K562 (cell line): ENCODE data around the gene TLE3. TPM values are rescaled to one million over a fixed set of nuclear protein-coding genes. Genes with fewer than 3 reads are reported as not detected.
A peak's percentile ranks its signal among the peaks of the same experiment; 100 is the strongest.

Source experiments
- CHD2 ChIP-seq: IDR thresholded peaks from 2 replicates; pipeline ENCODE4 v1.6.1; 2011; ENCODE audit warnings: low read depth, low read length
- NCOR1 ChIP-seq: fragments of 450-650 bp; IDR thresholded peaks from 2 replicates; pipeline ENCODE4 v1.6.1; 2016; ENCODE audit warnings: mild to moderate bottlenecking, moderate library complexity
- PHF8 ChIP-seq: fragments of 200-600 bp; sonication (generic); IDR thresholded peaks from 2 replicates; pipeline ENCODE4 v1.6.1; 2012; ENCODE audit warnings: mixed run types, mild to moderate bottlenecking, inconsistent platforms, low read length, moderate library complexity, borderline replicate concordance
- RBM34 ChIP-seq: fragments of 200-400 bp; formaldehyde crosslinking; IDR thresholded peaks from 2 replicates; pipeline ENCODE4 v1.6.1; 2018; ENCODE audit warnings: low read length, borderline replicate concordance; ENCODE audit not compliant: insufficient read depth
- SMC3 ChIP-seq: conservative IDR thresholded peaks from 2 replicates; pipeline ENCODE4 v1.6.1; 2011; ENCODE audit warnings: low read depth, low read length, improper control_type of control experiment; ENCODE audit not compliant: insufficient read depth
- TAF1 ChIP-seq: IDR thresholded peaks from 2 replicates; pipeline ENCODE4 v1.6.1; 2011; ENCODE audit warnings: mild to moderate bottlenecking, low read length, moderate library complexity; ENCODE audit not compliant: insufficient read depth, control insufficient read depth, severe bottlenecking; ENCODE audit errors: extremely low read depth
- YY1 ChIP-seq, 3 experiments: IDR thresholded peaks; 2 replicates each; pipeline ENCODE4 v1.6.1; 2011; ENCODE audit warnings: low read length in 2 of 3, mild to moderate bottlenecking in 2 of 3, moderate library complexity in 2 of 3, borderline replicate concordance in 1 of 3, control low read depth in 1 of 3, low read depth in 1 of 3; ENCODE audit not compliant: insufficient read depth in 3 of 3, insufficient replicate concordance in 2 of 3, control insufficient read depth in 1 of 3, insufficient read length in 1 of 3; ENCODE audit errors: extremely low read depth in 1 of 3
- ZNF140 ChIP-seq: fragments of 250-450 bp; sonication (Bioruptor Pico); IDR thresholded peaks from 2 replicates; pipeline ENCODE4 v1.8.0; 2021; ENCODE audit warnings: moderate library complexity, mild to moderate bottlenecking, inconsistent platforms
- ZNF253 ChIP-seq: fragments of 250-450 bp; sonication (Bioruptor Pico); conservative IDR thresholded peaks from 2 replicates; pipeline ENCODE4 v1.6.1; 2021; ENCODE audit warnings: mild to moderate bottlenecking
- polyA plus RNA-seq, 8 experiments: library from polyadenylated mRNA; depleted of rRNA in 4 of 8; stranded (reverse) in 5 of 8; unstranded in 3 of 8; fragments of >200 nt; fragmentation: Nextera tagmentation in 2 of 8; fragmentation: Illumina TruSeq in 1 of 8; extraction: Ambion mirVana in 2 of 8; extraction: Trizol in 1 of 8; gene quantifications; 2 replicates each; pipeline versions ENCODE4 v1.2.1 to v1.2.3, GENCODE V29; 2011 to 2014; ENCODE audit warnings: inconsistent platforms in 1 of 8, missing spikeins in 1 of 8
- total RNA-seq, 7 experiments: library from RNA; depleted of rRNA in 6 of 7; stranded (reverse); fragments of >200 nt in 6 of 7; fragmentation: Illumina TruSeq in 2 of 7; extraction: Trizol in 2 of 7; gene quantifications; 2 replicates each; pipeline versions ENCODE4 v1.2.1 to v1.2.3, GENCODE V29; 2011 to 2021; ENCODE audit warnings: low replicate concordance in 1 of 7
- TF ChIP-seq, protein P1 (sequence below): fragments of 250-450 bp; sonication (Bioruptor Pico); IDR thresholded peaks from 2 replicates; pipeline ENCODE4 v1.5.1; 2021; ENCODE audit warnings: mild to moderate bottlenecking
- TF ChIP-seq, protein P2 (sequence below): sonication (generic); formaldehyde crosslinking; IDR thresholded peaks from 2 replicates; pipeline ENCODE4 v1.8.0; 2022; ENCODE audit warnings: mild to moderate bottlenecking, missing genetic modification reagents
- TF ChIP-seq, protein P3 (sequence below): fragments of 250-450 bp; sonication (Bioruptor Pico); IDR thresholded peaks from 2 replicates; pipeline ENCODE4 v1.8.0; 2021; ENCODE audit warnings: moderate library complexity, mild to moderate bottlenecking, inconsistent platforms
- TF ChIP-seq, protein P4 (sequence below): sonication (generic); formaldehyde crosslinking; IDR thresholded peaks from 2 replicates; pipeline ENCODE4 v1.8.0; 2023; ENCODE audit warnings: missing genetic modification reagents, mild to moderate bottlenecking, borderline replicate concordance
- TF ChIP-seq, protein P5 (sequence below): fragments of 450-650 bp; formaldehyde crosslinking; IDR thresholded peaks from 2 replicates; pipeline ENCODE4 v1.4.0; 2022; ENCODE audit warnings: missing genetic modification characterization

Gene TLE3
- total and polyA plus RNA-seq, 9 of the 15 experiments (the other 6 are each of a cell fraction or from before 2014, with no cell fraction given), result 1.5 to 84.2 (median 14.1) TPM

DNA sequence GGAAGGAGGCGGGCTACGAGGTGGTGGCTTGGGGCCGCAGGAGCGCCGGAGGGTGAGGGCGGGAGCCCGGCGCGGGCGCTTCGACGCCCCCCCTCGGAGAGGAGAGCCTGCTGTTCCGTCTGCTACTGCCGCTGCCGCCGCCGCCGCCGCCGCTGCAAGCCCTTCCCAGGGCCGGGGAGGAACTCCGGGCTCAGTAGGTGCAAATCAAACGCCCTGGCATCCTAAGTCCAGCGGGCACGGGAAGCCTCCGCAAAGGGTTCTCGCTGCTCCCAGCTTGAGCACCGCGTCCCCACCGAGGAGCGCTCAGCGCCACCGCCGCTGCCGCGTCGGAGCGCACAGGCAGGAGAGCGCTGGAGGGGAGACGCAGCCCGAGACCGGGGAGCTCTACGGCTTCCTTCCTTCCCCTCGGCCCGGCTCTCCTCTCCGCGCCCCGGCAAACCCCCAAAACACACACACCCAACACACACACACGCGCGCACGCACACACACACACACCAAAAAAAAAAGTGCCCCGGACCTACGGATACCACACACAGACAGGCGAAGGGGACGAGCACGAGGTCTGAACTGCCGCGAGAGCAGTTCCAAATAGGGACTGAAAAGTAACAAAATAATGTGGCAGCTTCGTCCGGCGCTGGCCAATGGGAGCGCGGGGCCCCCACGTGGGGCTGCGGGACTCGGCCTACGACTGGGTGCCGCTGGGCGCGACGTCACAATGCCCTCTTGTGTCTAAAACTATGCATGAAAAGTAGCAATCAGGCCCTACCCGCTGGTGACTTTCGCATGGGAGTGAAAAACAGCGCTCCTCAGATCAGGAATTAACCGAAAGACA, at the start of gene TLE3 (continued):
- TF ChIP-seq CHD2, result peak; percentile 84
- peak; percentile 69 for TF ChIP-seq TAF1
- TF ChIP-seq PHF8, result peak; percentile 61; the same call in 1 of the 2 replicates
- TF ChIP-seq YY1 (IDR thresholded peaks at IDR 0.05; ENCODE audit: borderline replicate concordance in 1 of 3, control insufficient read depth in 1 of 3, extremely low read depth in 1 of 3, insufficient read depth in 3 of 3, insufficient read length in 1 of 3, insufficient replicate concordance in 2 of 3, low read depth in 1 of 3, low read length in 2 of 3), result peak in 2 of 3 experiments; percentile 33 to 55
- TF ChIP-seq RBM34, result 0 out of 2 replicates have a peak, but pooled peaks have one; percentile 23
- TF ChIP-seq, protein P1, sequence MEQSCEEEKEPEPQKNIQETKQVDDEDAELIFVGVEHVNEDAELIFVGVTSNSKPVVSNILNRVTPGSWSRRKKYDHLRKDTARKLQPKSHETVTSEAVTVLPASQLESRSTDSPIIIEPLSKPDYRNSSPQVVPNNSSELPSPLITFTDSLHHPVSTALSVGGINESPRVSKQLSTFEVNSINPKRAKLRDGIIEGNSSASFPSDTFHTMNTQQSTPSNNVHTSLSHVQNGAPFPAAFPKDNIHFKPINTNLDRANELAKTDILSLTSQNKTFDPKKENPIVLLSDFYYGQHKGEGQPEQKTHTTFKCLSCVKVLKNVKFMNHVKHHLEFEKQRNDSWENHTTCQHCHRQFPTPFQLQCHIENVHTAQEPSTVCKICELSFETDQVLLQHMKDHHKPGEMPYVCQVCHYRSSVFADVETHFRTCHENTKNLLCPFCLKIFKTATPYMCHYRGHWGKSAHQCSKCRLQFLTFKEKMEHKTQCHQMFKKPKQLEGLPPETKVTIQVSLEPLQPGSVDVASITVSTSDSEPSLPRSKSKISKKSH (CRISPR knock-in tag), result no peak
- TF ChIP-seq, protein P2, sequence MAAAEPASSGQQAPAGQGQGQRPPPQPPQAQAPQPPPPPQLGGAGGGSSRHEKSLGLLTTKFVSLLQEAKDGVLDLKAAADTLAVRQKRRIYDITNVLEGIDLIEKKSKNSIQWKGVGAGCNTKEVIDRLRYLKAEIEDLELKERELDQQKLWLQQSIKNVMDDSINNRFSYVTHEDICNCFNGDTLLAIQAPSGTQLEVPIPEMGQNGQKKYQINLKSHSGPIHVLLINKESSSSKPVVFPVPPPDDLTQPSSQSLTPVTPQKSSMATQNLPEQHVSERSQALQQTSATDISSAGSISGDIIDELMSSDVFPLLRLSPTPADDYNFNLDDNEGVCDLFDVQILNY (CRISPR knock-in tag), result no peak
- TF ChIP-seq ZNF140, result no peak
- TF ChIP-seq, protein P3, sequence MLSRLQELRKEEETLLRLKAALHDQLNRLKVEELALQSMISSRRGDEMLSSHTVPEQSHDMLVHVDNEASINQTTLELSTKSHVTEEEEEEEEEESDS (CRISPR knock-in tag), result no peak
- TF ChIP-seq, protein P4, sequence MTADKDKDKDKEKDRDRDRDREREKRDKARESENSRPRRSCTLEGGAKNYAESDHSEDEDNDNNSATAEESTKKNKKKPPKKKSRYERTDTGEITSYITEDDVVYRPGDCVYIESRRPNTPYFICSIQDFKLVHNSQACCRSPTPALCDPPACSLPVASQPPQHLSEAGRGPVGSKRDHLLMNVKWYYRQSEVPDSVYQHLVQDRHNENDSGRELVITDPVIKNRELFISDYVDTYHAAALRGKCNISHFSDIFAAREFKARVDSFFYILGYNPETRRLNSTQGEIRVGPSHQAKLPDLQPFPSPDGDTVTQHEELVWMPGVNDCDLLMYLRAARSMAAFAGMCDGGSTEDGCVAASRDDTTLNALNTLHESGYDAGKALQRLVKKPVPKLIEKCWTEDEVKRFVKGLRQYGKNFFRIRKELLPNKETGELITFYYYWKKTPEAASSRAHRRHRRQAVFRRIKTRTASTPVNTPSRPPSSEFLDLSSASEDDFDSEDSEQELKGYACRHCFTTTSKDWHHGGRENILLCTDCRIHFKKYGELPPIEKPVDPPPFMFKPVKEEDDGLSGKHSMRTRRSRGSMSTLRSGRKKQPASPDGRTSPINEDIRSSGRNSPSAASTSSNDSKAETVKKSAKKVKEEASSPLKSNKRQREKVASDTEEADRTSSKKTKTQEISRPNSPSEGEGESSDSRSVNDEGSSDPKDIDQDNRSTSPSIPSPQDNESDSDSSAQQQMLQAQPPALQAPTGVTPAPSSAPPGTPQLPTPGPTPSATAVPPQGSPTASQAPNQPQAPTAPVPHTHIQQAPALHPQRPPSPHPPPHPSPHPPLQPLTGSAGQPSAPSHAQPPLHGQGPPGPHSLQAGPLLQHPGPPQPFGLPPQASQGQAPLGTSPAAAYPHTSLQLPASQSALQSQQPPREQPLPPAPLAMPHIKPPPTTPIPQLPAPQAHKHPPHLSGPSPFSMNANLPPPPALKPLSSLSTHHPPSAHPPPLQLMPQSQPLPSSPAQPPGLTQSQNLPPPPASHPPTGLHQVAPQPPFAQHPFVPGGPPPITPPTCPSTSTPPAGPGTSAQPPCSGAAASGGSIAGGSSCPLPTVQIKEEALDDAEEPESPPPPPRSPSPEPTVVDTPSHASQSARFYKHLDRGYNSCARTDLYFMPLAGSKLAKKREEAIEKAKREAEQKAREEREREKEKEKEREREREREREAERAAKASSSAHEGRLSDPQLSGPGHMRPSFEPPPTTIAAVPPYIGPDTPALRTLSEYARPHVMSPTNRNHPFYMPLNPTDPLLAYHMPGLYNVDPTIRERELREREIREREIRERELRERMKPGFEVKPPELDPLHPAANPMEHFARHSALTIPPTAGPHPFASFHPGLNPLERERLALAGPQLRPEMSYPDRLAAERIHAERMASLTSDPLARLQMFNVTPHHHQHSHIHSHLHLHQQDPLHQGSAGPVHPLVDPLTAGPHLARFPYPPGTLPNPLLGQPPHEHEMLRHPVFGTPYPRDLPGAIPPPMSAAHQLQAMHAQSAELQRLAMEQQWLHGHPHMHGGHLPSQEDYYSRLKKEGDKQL, result no peak
- peak; percentile 5; the same call in 1 of the 2 replicates for TF ChIP-seq NCOR1
- TF ChIP-seq SMC3, result 0 out of 2 replicates have a peak, but pooled peaks have one; percentile 19
- no peak for TF ChIP-seq ZNF253
- TF ChIP-seq, protein P5, sequence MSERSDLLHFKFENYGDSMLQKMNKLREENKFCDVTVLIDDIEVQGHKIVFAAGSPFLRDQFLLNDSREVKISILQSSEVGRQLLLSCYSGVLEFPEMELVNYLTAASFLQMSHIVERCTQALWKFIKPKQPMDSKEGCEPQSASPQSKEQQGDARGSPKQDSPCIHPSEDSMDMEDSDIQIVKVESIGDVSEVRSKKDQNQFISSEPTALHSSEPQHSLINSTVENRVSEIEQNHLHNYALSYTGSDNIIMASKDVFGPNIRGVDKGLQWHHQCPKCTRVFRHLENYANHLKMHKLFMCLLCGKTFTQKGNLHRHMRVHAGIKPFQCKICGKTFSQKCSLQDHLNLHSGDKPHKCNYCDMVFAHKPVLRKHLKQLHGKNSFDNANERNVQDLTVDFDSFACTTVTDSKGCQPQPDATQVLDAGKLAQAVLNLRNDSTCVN (CRISPR knock-in tag), result peak; percentile 92
